Type B pancreatic cell (in vitro differentiated cells): ENCODE measurements around the gene MGAT5B. TPM values are rescaled to one million over a fixed set of nuclear protein-coding genes. Genes with fewer than 3 reads are reported as not detected.

Source experiments
- DNase-seq: peaks from one replicate; pipeline ENCODE4 v3.0.0; 2021; ENCODE audit warnings: mixed read lengths; ENCODE audit not compliant: unreplicated experiment; ENCODE audit errors: extremely low spot score
- H3K27ac Mint-ChIP-seq: 2 replicates; pipeline ENCODE4 v1.8.0; 2021; ENCODE audit warnings: mild to moderate bottlenecking, mixed read lengths
- H3K27me3 Mint-ChIP-seq: 2 replicates; pipeline ENCODE4 v1.8.0; 2021; ENCODE audit warnings: mixed read lengths
- H3K36me3 Mint-ChIP-seq: 2 replicates; pipeline ENCODE4 v1.8.0; 2021; ENCODE audit warnings: mixed read lengths
- H3K4me1 Mint-ChIP-seq: one replicate; pipeline ENCODE4 v1.8.0; 2021; ENCODE audit warnings: mixed read lengths; ENCODE audit not compliant: unreplicated experiment
- H3K4me3 Mint-ChIP-seq: 2 replicates; pipeline ENCODE4 v1.8.0; 2021; ENCODE audit warnings: mild to moderate bottlenecking, mixed read lengths
- H3K9me3 Mint-ChIP-seq: 2 replicates; pipeline ENCODE4 v1.8.0; 2021; ENCODE audit warnings: mixed read lengths
- CTCF ChIP-seq: fragments of 200-600 bp; sonication (generic); conservative IDR thresholded peaks from 2 replicates; pipeline ENCODE4 v1.5.0; 2021; ENCODE audit warnings: antibody characterized with exemption, mild to moderate bottlenecking
- long read RNA-seq: library from polyadenylated mRNA; unstranded; transcript quantifications from one replicate; pipeline ENCODE4 v2.0.0, GENCODE V29; 2020
- total RNA-seq: library from RNA; stranded (reverse); gene quantifications from 2 replicates; pipeline ENCODE4 v1.2.1, GENCODE V29; 2021; ENCODE audit warnings: low replicate concordance

MGAT5B gene
- 3.0 and 15.9 TPM in 2 replicates for total RNA-seq
- long read RNA-seq, result 0 reads

- Mint-ChIP-seq H3K36me3 (no peaks in the 10 kb centered on the region), H3K4me1 (peaks cover 17% of the 10 kb centered on the region), H3K9me3 (no peaks in the 10 kb centered on the region), H3K27me3 (peaks cover 47% of the 10 kb centered on the region), H3K4me3 (peak within 1 kb of the TSS; percentile 94), H3K27ac (peak within 1 kb of the TSS; percentile 83)
- peak; percentile 92 for DNase-seq
- peak; percentile 94 for TF ChIP-seq CTCF
These were observed at the start of gene MGAT5B for GRCh38 chr17:76868176-76868668. Gene MGAT5B, plus strand, starts transcription at chr17:76868404. Its CDS starts 626 bp downstream, at chr17:76869030.

- no peaks in the 10 kb centered on the region for H3K36me3 Mint-ChIP-seq
- no peaks in the 10 kb centered on the region for H3K4me1 Mint-ChIP-seq
- DNase-seq, result no peak
- H3K27me3 Mint-ChIP-seq, result peaks cover 13% of the 10 kb centered on the region
- H3K4me3 Mint-ChIP-seq, result no peak overlapping the region
- H3K27ac Mint-ChIP-seq, result no peak overlapping the region
- TF ChIP-seq CTCF, result no peak
- no peaks in the 10 kb centered on the region for H3K9me3 Mint-ChIP-seq
These were observed 48.2 kb upstream of the MGAT5B start for GRCh38 chr17:76820039-76820438.

- Mint-ChIP-seq H3K27ac (no peak overlapping the region), H3K36me3 (no peaks in the 10 kb centered on the region), H3K4me3 (no peak overlapping the region), H3K4me1 (no peaks in the 10 kb centered on the region), H3K9me3 (no peaks in the 10 kb centered on the region), H3K27me3 (peaks cover 13% of the 10 kb centered on the region)
- TF ChIP-seq CTCF, result no peak
- no peak for DNase-seq
These were observed 47.6 kb upstream of the MGAT5B start for GRCh38 chr17:76820561-76820960.

GRCh38 chr17:76822184-76822778 is 45.9 kb upstream of the MGAT5B start:
- H3K36me3 Mint-ChIP-seq, result no peaks in the 10 kb centered on the region
- TF ChIP-seq CTCF, result no peak
- H3K9me3 Mint-ChIP-seq, result no peaks in the 10 kb centered on the region
- H3K27ac Mint-ChIP-seq, result no peak overlapping the region
- DNase-seq, result no peak
- H3K4me3 Mint-ChIP-seq, result no peak overlapping the region
- peaks cover 5% of the 10 kb centered on the region for H3K4me1 Mint-ChIP-seq
- H3K27me3 Mint-ChIP-seq, result peaks cover 11% of the 10 kb centered on the region

GRCh38 chr17:76824093-76824492 is 44.1 kb upstream of the MGAT5B start:
- Mint-ChIP-seq H3K27ac (no peak overlapping the region), H3K4me3 (no peak overlapping the region), H3K9me3 (no peaks in the 10 kb centered on the region), H3K36me3 (no peaks in the 10 kb centered on the region), H3K4me1 (peaks cover 5% of the 10 kb centered on the region), H3K27me3 (peaks cover 15% of the 10 kb centered on the region)
- no peak for TF ChIP-seq CTCF
- DNase-seq, result no peak
